Caco-2 (cell line): ENCODE data around the gene COL15A1. TPM values are rescaled to one million over a fixed set of nuclear protein-coding genes. Genes with fewer than 3 reads are reported as not detected.

Source experiments
- BruUV-seq: library from RNA; stranded (reverse); fragments of 400-500 nt; replicated peaks from 2 replicates; lab custom pipeline; 2021; lab: Mats Ljungman, UMichigan
- CTCF ChIA-PET: fragments of 300-600 bp; sonication (Branson Sonifier 250); formaldehyde crosslinking; loops from one replicate; lab custom pipeline; 2022; ENCODE audit warnings: antibody characterized with exemption; lab: Charles Lee
- POLR2A ChIA-PET: fragments of 300-600 bp; sonication (Branson Sonifier 250); formaldehyde crosslinking; loops from one replicate; lab custom pipeline; 2022; ENCODE audit warnings: antibody characterized with exemption; lab: Charles Lee
- DNase-seq, 2 experiments: peaks; one replicate each; pipeline versions ENCODE4 v3.0.0 to v3.0.0-alpha.2; 2020 to 2022
- H3K27me3 ChIP-seq: replicated peaks from 2 replicates; pipeline ENCODE4 v1.6.0; 2011; ENCODE audit warnings: low read length; ENCODE audit not compliant: control insufficient read depth, insufficient read depth
- H3K36me3 ChIP-seq: 2 replicates; pipeline ENCODE4 v1.5.1; 2011; ENCODE audit warnings: low read length; ENCODE audit not compliant: control insufficient read depth, insufficient read depth
- H3K4me1 ChIP-seq: fragments of 250-450 bp; sonication (Bioruptor Pico); 2 replicates; pipeline ENCODE4 v1.5.1; 2020; ENCODE audit warnings: mild to moderate bottlenecking
- H3K4me3 ChIP-seq: 2 replicates; pipeline ENCODE4 v1.5.1; 2011; ENCODE audit warnings: low read depth, mild to moderate bottlenecking, control low read depth, low read length
- H3K9me3 ChIP-seq: fragments of 250-450 bp; sonication (Bioruptor Pico); 2 replicates; pipeline ENCODE4 v1.5.1; 2020; ENCODE audit warnings: mild to moderate bottlenecking, moderate library complexity
- H3K27ac Mint-ChIP-seq: one replicate; pipeline ENCODE4 v1.8.0; 2022; ENCODE audit warnings: mixed read lengths; ENCODE audit not compliant: unreplicated experiment
- H3K27me3 Mint-ChIP-seq: one replicate; pipeline ENCODE4 v1.8.0; 2022; ENCODE audit warnings: mixed read lengths; ENCODE audit not compliant: insufficient read depth, unreplicated experiment
- H3K36me3 Mint-ChIP-seq: one replicate; pipeline ENCODE4 v1.8.0; 2022; ENCODE audit warnings: mild to moderate bottlenecking, mixed read lengths; ENCODE audit not compliant: insufficient read depth, unreplicated experiment
- H3K4me1 Mint-ChIP-seq: one replicate; pipeline ENCODE4 v1.8.0; 2022; ENCODE audit warnings: low read depth, mixed read lengths; ENCODE audit not compliant: unreplicated experiment
- H3K4me3 Mint-ChIP-seq: one replicate; pipeline ENCODE4 v1.8.0; 2022; ENCODE audit warnings: mild to moderate bottlenecking, moderate library complexity, mixed read lengths; ENCODE audit not compliant: unreplicated experiment
- H3K9me3 Mint-ChIP-seq: one replicate; pipeline ENCODE4 v1.8.0; 2022; ENCODE audit warnings: mixed read lengths; ENCODE audit not compliant: unreplicated experiment
- intact Hi-C: fragments of 100-400 bp; cut with micrococcal nuclease; formaldehyde crosslinking; loops from one replicate; pipeline ENCODE4 v1.10.0; 2022; ENCODE audit not compliant: unreplicated experiment
- total RNA-seq: library from RNA; stranded (reverse); gene quantifications from 2 replicates; pipeline ENCODE4 v1.2.3, GENCODE V29; 2022
- TF ChIP-seq, protein P1 (sequence below), 2 experiments: fragments of 200-600 bp in 1 of 2; IDR thresholded peaks; 1 replicate in 1 of 2; 2 replicates in 1 of 2; pipeline versions ENCODE4 v1.5.1 to v1.8.0; 2011 to 2022; ENCODE audit warnings: antibody characterized with exemption in 1 of 2, control low read depth in 1 of 2, inconsistent platforms in 1 of 2, low read depth in 1 of 2, low read length in 1 of 2, mild to moderate bottlenecking in 1 of 2, moderate library complexity in 1 of 2; ENCODE audit not compliant: insufficient read depth in 1 of 2, severe bottlenecking in 1 of 2, unreplicated experiment in 1 of 2

The COL15A1 gene
- total RNA-seq, 1 experiment from 2014 or later = not detected

DNA sequence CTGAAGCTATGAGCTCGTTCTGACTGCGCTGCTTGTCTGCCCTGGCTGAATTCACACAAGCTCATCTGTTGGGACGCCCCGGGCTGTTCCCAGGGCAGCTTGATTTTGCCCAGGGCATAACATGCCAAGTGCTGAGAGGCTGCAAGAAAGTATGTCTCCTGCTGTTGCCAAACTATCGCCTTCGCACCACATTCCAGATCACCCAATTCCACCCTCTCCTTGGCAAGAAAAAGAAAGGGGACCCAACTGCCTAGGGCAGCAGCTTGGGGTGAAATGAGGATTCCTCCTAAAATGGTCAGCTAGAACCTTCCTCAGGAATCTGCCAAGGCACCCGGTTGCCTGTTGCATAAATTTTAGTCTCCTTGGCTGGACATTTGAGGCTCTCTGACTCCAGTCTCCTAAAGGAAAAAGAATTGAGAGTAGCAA lies 21.2 kb downstream of the COL15A1 start:
- no peaks in the 10 kb centered on the region for H3K4me1 Mint-ChIP-seq
- TF ChIP-seq, protein P1, sequence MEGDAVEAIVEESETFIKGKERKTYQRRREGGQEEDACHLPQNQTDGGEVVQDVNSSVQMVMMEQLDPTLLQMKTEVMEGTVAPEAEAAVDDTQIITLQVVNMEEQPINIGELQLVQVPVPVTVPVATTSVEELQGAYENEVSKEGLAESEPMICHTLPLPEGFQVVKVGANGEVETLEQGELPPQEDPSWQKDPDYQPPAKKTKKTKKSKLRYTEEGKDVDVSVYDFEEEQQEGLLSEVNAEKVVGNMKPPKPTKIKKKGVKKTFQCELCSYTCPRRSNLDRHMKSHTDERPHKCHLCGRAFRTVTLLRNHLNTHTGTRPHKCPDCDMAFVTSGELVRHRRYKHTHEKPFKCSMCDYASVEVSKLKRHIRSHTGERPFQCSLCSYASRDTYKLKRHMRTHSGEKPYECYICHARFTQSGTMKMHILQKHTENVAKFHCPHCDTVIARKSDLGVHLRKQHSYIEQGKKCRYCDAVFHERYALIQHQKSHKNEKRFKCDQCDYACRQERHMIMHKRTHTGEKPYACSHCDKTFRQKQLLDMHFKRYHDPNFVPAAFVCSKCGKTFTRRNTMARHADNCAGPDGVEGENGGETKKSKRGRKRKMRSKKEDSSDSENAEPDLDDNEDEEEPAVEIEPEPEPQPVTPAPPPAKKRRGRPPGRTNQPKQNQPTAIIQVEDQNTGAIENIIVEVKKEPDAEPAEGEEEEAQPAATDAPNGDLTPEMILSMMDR (IDR thresholded peaks at IDR 0.05; ENCODE audit: insufficient read depth in 1 of 2, low read depth in 1 of 2, low read length in 1 of 2, severe bottlenecking in 1 of 2, unreplicated experiment in 1 of 2) = no peak
- intact Hi-C loops = no loop called here
- no peaks in the 10 kb centered on the region for H3K9me3 Mint-ChIP-seq
- CTCF ChIA-PET = no interaction called here
- Histone ChIP-seq H3K27me3 (no peaks in the 10 kb centered on the region; the same call in 1 of the 2 replicates), H3K9me3 (no peaks in the 10 kb centered on the region), H3K36me3 (no peaks in the 10 kb centered on the region), H3K4me1 (no peaks in the 10 kb centered on the region; the same call in 1 of the 2 replicates), H3K4me3 (no peak overlapping the region)
- H3K4me3 Mint-ChIP-seq = no peak overlapping the region
- no TSS peak for BruUV-seq
- H3K36me3 Mint-ChIP-seq = no peaks in the 10 kb centered on the region
- no peak for DNase-seq
- H3K27ac Mint-ChIP-seq = no peak overlapping the region
- H3K27me3 Mint-ChIP-seq = peaks cover 2% of the 10 kb centered on the region
- POLR2A ChIA-PET = no interaction called here

DNA sequence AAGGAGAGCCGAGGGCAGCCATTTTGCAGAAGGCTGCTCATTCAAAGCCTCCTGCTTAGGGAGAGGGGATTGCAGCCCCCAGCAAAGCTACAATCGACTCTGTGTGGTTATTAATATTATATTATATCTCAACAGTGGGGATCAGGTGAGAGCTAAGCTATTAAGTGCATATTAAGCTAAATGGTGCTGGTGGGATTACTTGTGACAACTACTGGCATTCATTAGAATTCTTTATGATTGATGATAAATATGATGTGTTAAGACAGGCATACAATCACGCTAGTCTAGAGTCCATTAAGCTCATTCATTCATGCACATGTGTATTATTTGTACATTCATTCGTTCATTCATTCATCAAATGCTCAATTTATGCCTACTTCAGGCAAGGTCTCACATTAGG lies 23.0 kb downstream of the COL15A1 start:
- H3K4me1 ChIP-seq = no peaks in the 10 kb centered on the region; the same call in 1 of the 2 replicates
- no peaks in the 10 kb centered on the region for H3K36me3 ChIP-seq
- no peak overlapping the region for H3K4me3 Mint-ChIP-seq
- peaks cover 3% of the 10 kb centered on the region for H3K27me3 Mint-ChIP-seq
- ChIA-PET CTCF (interaction anchor here (0.6 kb wide), 2 partner anchors 33 to 419 kb away, joined by 3 read pairs; no protein-coding TSS in a partner anchor), POLR2A (no interaction called here)
- H3K36me3 Mint-ChIP-seq = no peaks in the 10 kb centered on the region
- H3K4me3 ChIP-seq = no peak overlapping the region
- H3K27ac Mint-ChIP-seq = no peak overlapping the region
- DNase-seq = no peak
- no peaks in the 10 kb centered on the region for H3K4me1 Mint-ChIP-seq
- H3K27me3 ChIP-seq = no peaks in the 10 kb centered on the region; the same call in 1 of the 2 replicates
- intact Hi-C loops = no loop called here
- no peaks in the 10 kb centered on the region for H3K9me3 Mint-ChIP-seq
- TF ChIP-seq, protein P1 (IDR thresholded peaks at IDR 0.05; ENCODE audit: insufficient read depth in 1 of 2, low read depth in 1 of 2, low read length in 1 of 2, severe bottlenecking in 1 of 2, unreplicated experiment in 1 of 2) = no peak
- no peaks in the 10 kb centered on the region for H3K9me3 ChIP-seq
- no TSS peak for BruUV-seq

DNA sequence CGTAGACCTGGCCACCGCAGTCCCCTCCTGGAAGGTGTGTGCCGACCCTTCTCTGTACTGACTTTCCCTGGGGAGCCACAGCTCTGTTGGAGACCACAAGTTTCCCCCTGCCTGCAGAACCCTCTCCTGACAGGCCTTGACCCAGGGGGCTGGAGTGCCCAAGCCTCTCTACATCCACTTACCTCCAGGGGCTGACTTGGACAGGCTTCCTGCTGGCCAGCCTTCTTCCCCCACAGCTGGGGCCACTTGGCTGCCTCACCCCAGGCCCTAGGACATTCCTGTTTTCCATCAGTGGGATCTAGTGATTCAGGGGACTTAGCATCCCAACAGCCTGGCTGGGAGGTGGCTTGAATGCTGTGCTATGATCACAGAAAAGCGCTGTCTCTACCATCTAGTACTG lies 23.6 kb downstream of the COL15A1 start:
- Histone ChIP-seq H3K9me3 (no peaks in the 10 kb centered on the region), H3K4me3 (no peak overlapping the region), H3K27me3 (no peaks in the 10 kb centered on the region; the same call in 1 of the 2 replicates), H3K36me3 (no peaks in the 10 kb centered on the region), H3K4me1 (no peaks in the 10 kb centered on the region; the same call in 1 of the 2 replicates)
- Mint-ChIP-seq H3K4me3 (no peak overlapping the region), H3K27ac (no peak overlapping the region), H3K36me3 (no peaks in the 10 kb centered on the region), H3K27me3 (peaks cover 3% of the 10 kb centered on the region), H3K9me3 (no peaks in the 10 kb centered on the region), H3K4me1 (no peaks in the 10 kb centered on the region)
- intact Hi-C loops = no loop called here
- DNase-seq = no peak
- ChIA-PET CTCF (interaction anchor here (0.6 kb wide), 1 partner anchor 33 kb away, joined by 3 read pairs; no protein-coding TSS in a partner anchor), POLR2A (no interaction called here)
- TF ChIP-seq, protein P1 (IDR thresholded peaks at IDR 0.05; ENCODE audit: insufficient read depth in 1 of 2, low read depth in 1 of 2, low read length in 1 of 2, severe bottlenecking in 1 of 2, unreplicated experiment in 1 of 2) = no peak
- BruUV-seq = no TSS peak
